ENCODE results near the gene BCAR1. TPM values are rescaled to one million over a fixed set of nuclear protein-coding genes. Genes with fewer than 3 reads are reported as not detected.
A peak's percentile ranks its signal among the peaks of the same experiment; 100 is the strongest.

BCAR1 gene
- total and polyA plus RNA-seq, 7 donors: 21.7 to 82.3 (median 42.9) TPM

GRCh38 chr16:75258807-75259141 lies 7.3 kb upstream of the BCAR1 start:
- Histone ChIP-seq H3K4me3 (no peak overlapping the region), H3K4me1 (peaks cover 0 to 95% (median 84%) of the 10 kb centered on the region in 4 donors), H3K27ac (no peak overlapping the region), H3K9me3 (no peaks in the 10 kb centered on the region), H3K36me3 (no peaks in the 10 kb centered on the region), H3K27me3 (no peaks in the 10 kb centered on the region)
- TF ChIP-seq CTCF (IDR thresholded peaks at IDR 0.05) (no peak), POLR2A (IDR thresholded peaks at IDR 0.05) (no peak), EP300 (IDR thresholded peaks at IDR 0.05) (no peak), POLR2AphosphoS5 (IDR thresholded peaks at IDR 0.05) (no peak)
- no peak for DNase-seq
- intact Hi-C loops (cut with DNase I): no loop called here
- 84 to 94% methylated on average over 6 of the region's 6 CpGs for WGBS, 2 donors

- H3K36me3 ChIP-seq: no peaks in the 10 kb centered on the region
- H3K4me3 ChIP-seq: no peak overlapping the region
- intact Hi-C loops (cut with DNase I): no loop called here
- no peak overlapping the region for H3K27ac ChIP-seq
- H3K27me3 ChIP-seq: no peaks in the 10 kb centered on the region
- peaks cover 0 to 95% (median 84%) of the 10 kb centered on the region in 4 donors for H3K4me1 ChIP-seq
- WGBS, 2 donors: 88 to 93% methylated on average over 21 of the region's 21 CpGs
- no peaks in the 10 kb centered on the region for H3K9me3 ChIP-seq
- no peak for TF ChIP-seq POLR2AphosphoS5 (IDR thresholded peaks at IDR 0.05)
- no peak for TF ChIP-seq POLR2A (IDR thresholded peaks at IDR 0.05)
- no peak for TF ChIP-seq CTCF (IDR thresholded peaks at IDR 0.05)
- no peak for TF ChIP-seq EP300 (IDR thresholded peaks at IDR 0.05)
- peak; percentile 61 for DNase-seq
These were observed 6.7 kb upstream of the BCAR1 start for GRCh38 chr16:75257886-75258806.

- H3K36me3 ChIP-seq: no peaks in the 10 kb centered on the region
- H3K4me1 ChIP-seq: peaks cover 0 to 95% (median 84%) of the 10 kb centered on the region in 4 donors
- 56% methylated on average over 14 of the region's 14 CpGs for WGBS, 2 donors
- H3K9me3 ChIP-seq: no peaks in the 10 kb centered on the region
- peak overlapping the region; percentile 20 to 96 (median 76) for H3K27ac ChIP-seq
- intact Hi-C loops (cut with DNase I): no loop called here
- TF ChIP-seq EP300 (IDR thresholded peaks at IDR 0.05) (no peak), POLR2AphosphoS5 (IDR thresholded peaks at IDR 0.05) (no peak)
- DNase-seq: peak; percentile 75
- H3K4me3 ChIP-seq: peak overlapping the region in 1 of 4 donors; percentile 4
- H3K27me3 ChIP-seq: no peaks in the 10 kb centered on the region
These were observed 5.4 kb upstream of the BCAR1 start for GRCh38 chr16:75256696-75257343.

- 79 to 80% methylated on average over 12 of the region's 12 CpGs for WGBS, 2 donors
- intact Hi-C loops (cut with DNase I): no loop called here
- Histone ChIP-seq H3K9me3 (no peaks in the 10 kb centered on the region), H3K4me3 (no peak overlapping the region), H3K27me3 (no peaks in the 10 kb centered on the region), H3K27ac (peak overlapping the region; percentile 20 to 96 (median 92)), H3K4me1 (peaks cover 0 to 91% (median 81%) of the 10 kb centered on the region in 4 donors), H3K36me3 (no peaks in the 10 kb centered on the region)
- DNase-seq: peak; percentile 70
- TF ChIP-seq EP300 (IDR thresholded peaks at IDR 0.05) (no peak), CTCF (IDR thresholded peaks at IDR 0.05) (no peak), POLR2A (IDR thresholded peaks at IDR 0.05) (no peak), POLR2AphosphoS5 (IDR thresholded peaks at IDR 0.05) (no peak)
These were observed 4.7 kb upstream of the BCAR1 start for GRCh38 chr16:75256059-75256571.

GRCh38 chr16:75254359-75254837 lies 3.0 kb upstream of the BCAR1 start:
- peak; percentile 66 for DNase-seq
- 51 to 73% methylated on average over 5 of the region's 5 CpGs for WGBS, 2 donors
- H3K27ac ChIP-seq: peak overlapping the region; percentile 91 to 96 (median 93)
- TF ChIP-seq EP300 (IDR thresholded peaks at IDR 0.05) (no peak), POLR2AphosphoS5 (IDR thresholded peaks at IDR 0.05) (no peak), POLR2A (IDR thresholded peaks at IDR 0.05) (no peak), CTCF (IDR thresholded peaks at IDR 0.05) (no peak)
- intact Hi-C loops (cut with DNase I): no loop called here
- H3K36me3 ChIP-seq: no peaks in the 10 kb centered on the region
- no peak overlapping the region for H3K4me3 ChIP-seq
- H3K9me3 ChIP-seq: no peaks in the 10 kb centered on the region
- H3K4me1 ChIP-seq: peaks cover 0 to 96% (median 93%) of the 10 kb centered on the region in 4 donors
- H3K27me3 ChIP-seq: no peaks in the 10 kb centered on the region
